Hepatocyte (in vitro differentiated cells): ENCODE data around the gene NAB1.

Source experiments
- CTCF ChIP-seq: fragments of 200-600 bp; sonication (generic); IDR thresholded peaks from 2 replicates; pipeline ENCODE4 v1.5.1; 2016; ENCODE audit warnings: antibody characterized with exemption, mild to moderate bottlenecking; ENCODE audit not compliant: poor library complexity
- EZH2 ChIP-seq: fragments of 200-600 bp; sonication (generic); IDR thresholded peaks from 2 replicates; pipeline ENCODE4 v1.6.1; 2016; ENCODE audit warnings: antibody characterized with exemption, mild to moderate bottlenecking, borderline replicate concordance
- EZH2phosphoT487 ChIP-seq: fragments of 200-600 bp; sonication (generic); IDR thresholded peaks from one replicate; pipeline ENCODE4 v1.6.1; 2018; ENCODE audit warnings: antibody characterized with exemption, mild to moderate bottlenecking, low read depth, moderate library complexity; ENCODE audit not compliant: unreplicated experiment, severe bottlenecking

- no peak for TF ChIP-seq CTCF
- no peak for TF ChIP-seq EZH2phosphoT487
- TF ChIP-seq EZH2: no peak
Observed at GRCh38 chr2:190697421-190697820, 48.5 kb downstream of the NAB1 start.
